Measurements from ENCODE around the gene AMBN.

The AMBN gene

DNA sequence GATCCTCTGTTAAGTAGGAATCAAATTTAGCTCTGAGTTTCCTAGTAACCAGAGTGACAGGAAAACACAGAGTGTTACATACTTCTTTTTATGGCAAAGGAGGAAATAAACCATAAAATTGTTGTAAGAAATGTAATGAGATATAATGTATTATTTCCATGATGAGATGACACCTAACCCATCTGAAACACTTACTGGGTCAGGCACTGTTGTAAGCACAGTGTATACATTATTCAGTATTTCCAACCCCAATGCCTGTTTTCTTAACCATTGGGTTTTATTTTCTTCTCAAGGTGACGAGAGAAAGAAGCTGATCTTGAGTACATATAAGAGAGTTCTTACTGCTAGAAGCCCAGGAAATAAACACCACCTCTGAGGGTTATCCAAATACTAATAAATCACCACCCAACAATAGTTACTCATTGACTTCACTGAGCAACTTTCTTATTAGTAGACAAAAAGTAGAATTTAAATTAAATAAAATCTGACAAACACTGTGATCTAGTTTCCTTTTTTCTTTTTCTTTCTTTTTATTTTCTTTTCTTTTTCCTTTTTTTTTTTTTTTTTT is 32.3 kb downstream of the AMBN start:
- DNase-seq (ENCODE audit: extremely low read depth, low read depth): no peak
- TF ChIP-seq, protein P1, sequence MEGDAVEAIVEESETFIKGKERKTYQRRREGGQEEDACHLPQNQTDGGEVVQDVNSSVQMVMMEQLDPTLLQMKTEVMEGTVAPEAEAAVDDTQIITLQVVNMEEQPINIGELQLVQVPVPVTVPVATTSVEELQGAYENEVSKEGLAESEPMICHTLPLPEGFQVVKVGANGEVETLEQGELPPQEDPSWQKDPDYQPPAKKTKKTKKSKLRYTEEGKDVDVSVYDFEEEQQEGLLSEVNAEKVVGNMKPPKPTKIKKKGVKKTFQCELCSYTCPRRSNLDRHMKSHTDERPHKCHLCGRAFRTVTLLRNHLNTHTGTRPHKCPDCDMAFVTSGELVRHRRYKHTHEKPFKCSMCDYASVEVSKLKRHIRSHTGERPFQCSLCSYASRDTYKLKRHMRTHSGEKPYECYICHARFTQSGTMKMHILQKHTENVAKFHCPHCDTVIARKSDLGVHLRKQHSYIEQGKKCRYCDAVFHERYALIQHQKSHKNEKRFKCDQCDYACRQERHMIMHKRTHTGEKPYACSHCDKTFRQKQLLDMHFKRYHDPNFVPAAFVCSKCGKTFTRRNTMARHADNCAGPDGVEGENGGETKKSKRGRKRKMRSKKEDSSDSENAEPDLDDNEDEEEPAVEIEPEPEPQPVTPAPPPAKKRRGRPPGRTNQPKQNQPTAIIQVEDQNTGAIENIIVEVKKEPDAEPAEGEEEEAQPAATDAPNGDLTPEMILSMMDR (IDR thresholded peaks at IDR 0.05; ENCODE audit: low read depth, low read length): no peak

DNA sequence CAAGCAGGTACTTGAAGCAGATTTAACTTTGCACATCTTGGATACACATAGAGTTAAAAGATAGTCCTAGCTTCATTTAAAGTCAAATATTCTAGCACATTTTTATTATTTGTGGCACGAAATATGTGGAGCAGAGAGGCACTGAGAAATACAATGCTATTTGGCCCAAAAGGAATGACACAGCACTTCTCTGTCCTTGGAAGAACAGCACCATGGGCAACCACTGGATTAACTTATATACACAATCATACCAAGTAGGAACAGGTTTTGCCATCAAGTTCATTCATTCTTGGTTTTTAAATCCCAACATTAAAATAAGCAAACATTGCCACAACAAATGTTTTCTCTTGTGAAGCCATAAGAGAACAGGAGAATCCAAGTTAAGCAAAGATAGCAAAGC is 35.6 kb downstream of the AMBN start:
- TF ChIP-seq, protein P1 (IDR thresholded peaks at IDR 0.05; ENCODE audit: low read depth, low read length): no peak
- no peak for DNase-seq (ENCODE audit: extremely low read depth, low read depth)

DNA sequence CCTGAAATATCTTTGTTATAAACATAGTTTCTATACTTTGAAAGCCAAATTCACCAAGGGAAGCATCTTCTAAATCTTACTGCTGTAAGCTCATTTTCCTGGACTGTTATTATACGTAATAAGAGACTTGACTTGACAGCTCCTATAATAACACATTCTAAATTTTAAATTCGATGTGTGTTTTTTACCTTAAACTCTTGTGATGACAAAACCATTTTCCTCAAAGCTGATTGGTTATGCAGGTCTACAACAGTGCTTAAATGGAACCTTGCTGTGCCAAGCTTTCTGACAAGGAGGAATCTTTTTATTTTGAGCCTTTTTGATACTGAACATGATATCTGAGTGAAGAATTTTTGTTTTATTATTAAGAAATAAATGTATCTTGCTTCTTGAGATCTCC is 36.4 kb downstream of the AMBN start, which contains the start of gene ENAM:
Gene ENAM (plus strand): TSS at position 301 of the 400 bp plus-strand sequence. CDS start 757 bp downstream, outside the sequence.
- TF ChIP-seq, protein P1 (IDR thresholded peaks at IDR 0.05; ENCODE audit: low read depth, low read length): no peak
- DNase-seq (ENCODE audit: extremely low read depth, low read depth): no peak

DNA sequence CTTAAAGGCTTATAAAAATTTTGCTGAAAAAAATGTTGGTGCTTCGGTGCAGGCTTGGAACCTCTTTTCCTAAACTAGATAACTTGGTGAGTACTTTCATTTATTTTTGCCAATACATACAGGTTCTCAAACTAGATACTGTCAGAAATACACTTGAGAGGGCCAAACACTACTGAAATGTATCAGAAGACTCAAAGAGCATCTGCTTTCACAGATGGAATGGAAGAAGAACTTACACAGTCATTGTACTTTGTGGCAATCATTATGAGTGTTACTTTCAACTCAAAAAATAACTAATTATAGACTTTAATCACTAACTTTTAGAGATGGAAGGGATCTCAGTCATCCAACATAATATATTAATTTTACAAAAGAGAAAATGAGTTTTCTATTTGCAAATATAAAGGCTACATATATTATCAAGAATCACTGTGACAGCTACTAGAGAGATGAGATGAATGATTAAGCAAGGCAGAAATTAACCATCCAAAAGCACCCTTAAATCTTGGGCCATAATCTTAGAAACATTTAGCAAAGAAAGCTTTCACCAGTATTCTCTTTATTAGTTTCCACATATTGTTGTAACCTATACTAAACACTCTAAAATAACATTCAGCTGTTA is 37.5 kb downstream of the AMBN start:
- no peak for DNase-seq (ENCODE audit: extremely low read depth, low read depth)
- TF ChIP-seq, protein P1 (IDR thresholded peaks at IDR 0.05; ENCODE audit: low read depth, low read length): no peak

DNA sequence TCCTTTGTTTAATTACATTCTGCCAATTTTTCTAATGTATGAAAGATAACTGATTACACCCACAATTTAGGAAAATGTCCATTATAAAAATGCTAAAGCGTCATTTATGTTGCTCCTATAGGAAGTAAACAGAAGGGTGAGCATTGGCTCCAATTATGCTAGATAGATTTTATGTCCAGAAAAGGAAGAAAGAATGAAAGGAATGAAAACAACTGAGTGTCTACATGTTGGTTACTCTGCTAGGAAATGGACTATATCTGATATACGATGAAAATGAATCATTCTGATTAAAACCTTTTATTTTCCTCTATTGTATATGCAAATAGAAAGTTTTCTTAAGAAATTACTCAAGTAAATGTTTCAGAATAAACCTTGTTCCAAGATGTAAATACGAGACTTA is 38.1 kb downstream of the AMBN start:
- DNase-seq (ENCODE audit: extremely low read depth, low read depth): no peak
- TF ChIP-seq, protein P1 (IDR thresholded peaks at IDR 0.05; ENCODE audit: low read depth, low read length): no peak

DNA sequence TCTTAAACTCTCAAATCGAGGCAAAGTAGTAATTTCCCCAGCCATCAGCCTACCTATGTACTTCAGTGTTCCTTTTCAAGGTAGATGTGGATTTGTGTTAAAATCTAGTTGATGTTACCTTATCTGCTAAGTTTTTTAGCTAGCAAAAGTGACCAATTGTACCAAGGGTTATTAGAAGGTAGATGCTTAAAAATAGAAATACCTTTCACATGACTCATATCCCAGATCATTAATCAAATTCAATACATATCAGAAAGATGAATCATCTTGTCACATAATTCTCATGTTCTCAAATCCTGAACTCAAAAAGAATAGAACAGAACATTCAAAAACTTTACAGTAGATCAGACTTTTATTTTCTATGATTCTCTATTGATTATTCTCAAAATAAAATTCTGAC is 40.0 kb downstream of the AMBN start:
- no peak for DNase-seq (ENCODE audit: extremely low read depth, low read depth)
- TF ChIP-seq, protein P1 (IDR thresholded peaks at IDR 0.05; ENCODE audit: low read depth, low read length): no peak

DNA sequence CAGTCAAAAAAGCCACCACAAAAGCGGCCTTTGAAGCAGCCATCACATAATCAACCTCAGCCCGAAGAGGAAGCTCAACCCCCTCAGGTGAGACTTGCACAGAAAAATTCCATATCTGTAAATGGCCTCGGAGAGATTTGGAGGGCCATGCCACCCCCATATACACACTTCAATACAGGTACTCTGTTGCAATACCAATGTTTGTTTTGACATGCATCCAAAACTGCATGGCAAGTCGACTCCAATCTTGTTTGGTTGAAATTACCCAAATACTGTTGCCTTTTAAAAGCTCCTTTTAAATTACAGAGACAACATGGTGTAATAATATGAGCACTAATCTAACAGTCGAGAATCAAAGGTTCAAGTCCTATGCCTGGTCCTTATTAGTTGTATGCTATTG is 42.4 kb downstream of the AMBN start:
- DNase-seq (ENCODE audit: extremely low read depth, low read depth): no peak
- TF ChIP-seq, protein P1 (IDR thresholded peaks at IDR 0.05; ENCODE audit: low read depth, low read length): no peak

All from AG09319 (cell line).